CD8-positive, alpha-beta memory T cell (primary cell): Measurements from ENCODE around the gene SLC8B1. TPM values are rescaled to one million over a fixed set of nuclear protein-coding genes. Genes with fewer than 3 reads are reported as not detected.

Experiments
- CTCF ChIA-PET: fragments of 350-600 bp; sonication (Branson Sonifier 250); formaldehyde crosslinking; loops from one replicate; lab custom pipeline; 2021; ENCODE audit warnings: antibody characterized with exemption; lab: Charles Lee
- POLR2A ChIA-PET: fragments of 350-600 bp; sonication (Branson Sonifier 250); formaldehyde crosslinking; loops from one replicate; lab custom pipeline; 2021; ENCODE audit warnings: antibody characterized with exemption; lab: Charles Lee
- DNase-seq, 5 donors: peaks; one replicate each; pipeline versions ENCODE4 v3.0.0 to v3.0.0-alpha.2; 2020 to 2022; ENCODE audit warnings: mixed read lengths in 1 of 5
- H3K27ac ChIP-seq: one replicate; pipeline ENCODE4 v1.7.0; 2013; ENCODE audit warnings: low read depth, mild to moderate bottlenecking, low read length, moderate library complexity
- H3K27me3 ChIP-seq: 2 replicates; pipeline ENCODE4 v1.7.0; 2013; ENCODE audit warnings: low read length, mild to moderate bottlenecking; ENCODE audit not compliant: insufficient read depth, poor library complexity, severe bottlenecking
- H3K36me3 ChIP-seq: 2 replicates; pipeline ENCODE4 v1.7.0; 2013; ENCODE audit warnings: mild to moderate bottlenecking, low read length, moderate library complexity; ENCODE audit not compliant: insufficient read depth
- H3K4me1 ChIP-seq: 2 replicates; pipeline ENCODE4 v1.7.0; 2013; ENCODE audit warnings: mild to moderate bottlenecking, low read length, moderate library complexity; ENCODE audit not compliant: insufficient read depth
- H3K4me3 ChIP-seq: 2 replicates; pipeline ENCODE4 v1.7.0; 2013; ENCODE audit warnings: mild to moderate bottlenecking, low read length
- H3K9me3 ChIP-seq: 2 replicates; pipeline ENCODE4 v1.7.0; 2013; ENCODE audit warnings: mild to moderate bottlenecking, low read length
- H3K27ac Mint-ChIP-seq, 8 donors: one replicate each; pipeline ENCODE4 v1.8.0; 2020 to 2021; ENCODE audit warnings: mixed read lengths in 8 of 8, mild to moderate bottlenecking in 6 of 8, inconsistent platforms in 3 of 8, moderate library complexity in 3 of 8
- H3K27me3 Mint-ChIP-seq, 2 donors: one replicate each; pipeline ENCODE4 v1.8.0; 2020 to 2021; ENCODE audit warnings: mixed read lengths in 2 of 2, mild to moderate bottlenecking in 1 of 2, moderate library complexity in 1 of 2
- H3K36me3 Mint-ChIP-seq, 3 donors: one replicate each; pipeline ENCODE4 v1.8.0; 2020 to 2021; ENCODE audit warnings: mixed read lengths in 3 of 3, inconsistent platforms in 1 of 3, mild to moderate bottlenecking in 1 of 3
- H3K4me1 Mint-ChIP-seq, 3 donors: one replicate each; pipeline ENCODE4 v1.8.0; 2020 to 2021; ENCODE audit warnings: mixed read lengths in 3 of 3, inconsistent platforms in 1 of 3, mild to moderate bottlenecking in 1 of 3
- H3K4me3 Mint-ChIP-seq, 7 donors: one replicate each; pipeline ENCODE4 v1.8.0; 2020 to 2021; ENCODE audit warnings: mixed read lengths in 7 of 7, mild to moderate bottlenecking in 6 of 7, moderate library complexity in 4 of 7, inconsistent platforms in 2 of 7
- H3K9me3 Mint-ChIP-seq, 5 donors: one replicate each; pipeline ENCODE4 v1.8.0; 2020 to 2022; ENCODE audit warnings: mixed read lengths in 5 of 5, mild to moderate bottlenecking in 3 of 5, moderate library complexity in 2 of 5, inconsistent platforms in 1 of 5
- polyA plus RNA-seq: library from polyadenylated mRNA; unstranded; fragments of 300-500 nt; fragmentation: Illumina TruSeq; gene quantifications from one replicate; pipeline ENCODE4 v1.2.3, GENCODE V29; 2021
- total RNA-seq, 2 experiments: library from RNA; stranded (reverse); gene quantifications; one replicate each; pipeline ENCODE4 v1.2.3, GENCODE V29; 2021

The SLC8B1 gene
- total and polyA plus RNA-seq, 3 experiments from 2014 or later: 14.9 to 26.8 (median 16.8) TPM

DNA sequence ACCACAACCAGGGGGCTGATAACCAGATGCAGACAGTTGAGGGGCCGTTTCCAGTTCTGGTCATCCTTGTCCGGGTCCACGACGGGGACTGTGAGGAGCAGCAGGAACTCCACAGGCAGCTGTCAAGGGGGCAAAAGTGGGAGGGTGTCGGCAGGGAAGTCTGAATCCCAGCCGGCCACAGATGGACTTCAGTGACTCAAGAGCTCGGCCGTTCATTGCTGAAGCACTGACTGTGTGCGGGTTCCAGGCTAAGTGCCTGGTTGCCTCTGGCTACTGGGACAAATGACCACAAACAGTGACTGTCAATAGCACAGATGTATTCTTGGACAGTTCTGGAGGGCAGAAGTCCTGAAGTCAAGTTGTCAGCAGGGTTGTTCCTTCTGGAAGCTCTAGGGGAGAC, 19.6 kb downstream of the SLC8B1 start:
- no peaks in the 10 kb centered on the region for H3K27me3 Mint-ChIP-seq
- H3K27ac Mint-ChIP-seq: peak overlapping the region in 1 of 8 donors; percentile 21
- no peaks in the 10 kb centered on the region for H3K4me1 ChIP-seq
- peaks cover 17 to 89% (median 30%) of the 10 kb centered on the region in 3 donors for H3K36me3 Mint-ChIP-seq
- H3K36me3 ChIP-seq: peaks cover 34% of the 10 kb centered on the region
- H3K27ac ChIP-seq: no peak overlapping the region
- POLR2A ChIA-PET: no interaction called here
- CTCF ChIA-PET: no interaction called here
- no peaks in the 10 kb centered on the region for H3K9me3 ChIP-seq
- H3K9me3 Mint-ChIP-seq: no peaks in the 10 kb centered on the region
- H3K4me3 Mint-ChIP-seq: no peak overlapping the region
- H3K27me3 ChIP-seq: no peaks in the 10 kb centered on the region
- no peaks in the 10 kb centered on the region for H3K4me1 Mint-ChIP-seq
- DNase-seq: no peak
- no peak overlapping the region for H3K4me3 ChIP-seq

DNA sequence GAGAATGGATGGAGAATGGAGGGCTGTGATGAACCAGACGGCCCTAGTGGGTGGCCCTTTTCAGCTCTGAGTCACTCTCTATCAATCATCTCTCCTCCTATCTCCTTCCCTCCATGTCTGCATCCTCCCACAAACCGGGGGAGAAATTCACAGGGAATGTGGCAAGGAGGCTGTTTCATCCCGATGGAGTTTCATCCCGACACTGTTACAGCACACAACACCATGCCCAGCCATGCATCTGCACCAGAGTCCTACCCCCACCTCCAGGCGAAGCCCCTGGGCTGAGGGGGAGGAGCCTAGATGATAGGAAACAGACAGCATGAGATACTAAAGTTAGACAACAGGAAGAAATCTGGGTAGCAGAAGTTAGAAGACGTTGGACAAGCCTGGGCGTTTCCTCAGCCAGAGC, 20.8 kb downstream of the SLC8B1 start:
- H3K27ac Mint-ChIP-seq: peak overlapping the region in 3 of 8 donors; percentile 17 to 43 (median 41)

DNA sequence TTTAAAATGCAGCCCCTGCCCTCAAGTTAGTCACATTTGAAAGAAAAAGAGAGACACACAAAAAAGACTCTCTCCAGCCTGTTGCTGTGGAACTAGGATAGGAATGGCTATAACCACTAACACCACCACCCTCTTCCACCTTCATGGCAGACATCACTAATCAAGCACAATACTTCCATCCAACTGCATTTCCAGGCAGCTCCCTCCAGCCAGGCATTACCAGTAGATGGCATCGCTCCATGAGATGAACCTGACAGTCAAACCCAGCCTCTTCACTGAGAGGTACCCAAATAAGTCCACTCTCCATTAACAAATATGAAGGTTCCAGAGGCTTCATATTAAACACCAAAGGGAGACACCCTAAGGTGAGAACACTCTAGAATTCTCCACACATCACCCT, 24.4 kb downstream of the SLC8B1 start:
- no peak for DNase-seq
- Mint-ChIP-seq H3K4me3 (no peak overlapping the region), H3K27me3 (no peaks in the 10 kb centered on the region), H3K36me3 (peaks cover 7 to 81% (median 20%) of the 10 kb centered on the region in 3 donors), H3K9me3 (no peaks in the 10 kb centered on the region), H3K27ac (peak overlapping the region in 2 of 8 donors; percentile 12 to 25), H3K4me1 (no peaks in the 10 kb centered on the region)
- POLR2A ChIA-PET: no interaction called here
- peaks cover 4% of the 10 kb centered on the region for H3K36me3 ChIP-seq
- no peaks in the 10 kb centered on the region for H3K9me3 ChIP-seq
- no peak overlapping the region for H3K27ac ChIP-seq
- CTCF ChIA-PET: no interaction called here
- H3K27me3 ChIP-seq: no peaks in the 10 kb centered on the region
- H3K4me3 ChIP-seq: no peak overlapping the region
- no peaks in the 10 kb centered on the region for H3K4me1 ChIP-seq

More for the DNA sequence above, 20.8 kb downstream of the SLC8B1 start:
- H3K4me3 Mint-ChIP-seq: no peak overlapping the region
- ChIA-PET CTCF (no interaction called here), POLR2A (no interaction called here)
- Histone ChIP-seq H3K4me3 (no peak overlapping the region), H3K27me3 (no peaks in the 10 kb centered on the region), H3K9me3 (no peaks in the 10 kb centered on the region), H3K4me1 (no peaks in the 10 kb centered on the region), H3K36me3 (peaks cover 22% of the 10 kb centered on the region), H3K27ac (no peak overlapping the region)
- DNase-seq: no peak
- H3K4me1 Mint-ChIP-seq: no peaks in the 10 kb centered on the region
- peaks cover 12 to 89% (median 29%) of the 10 kb centered on the region in 3 donors for H3K36me3 Mint-ChIP-seq
- H3K27me3 Mint-ChIP-seq: no peaks in the 10 kb centered on the region
- no peaks in the 10 kb centered on the region for H3K9me3 Mint-ChIP-seq

DNA sequence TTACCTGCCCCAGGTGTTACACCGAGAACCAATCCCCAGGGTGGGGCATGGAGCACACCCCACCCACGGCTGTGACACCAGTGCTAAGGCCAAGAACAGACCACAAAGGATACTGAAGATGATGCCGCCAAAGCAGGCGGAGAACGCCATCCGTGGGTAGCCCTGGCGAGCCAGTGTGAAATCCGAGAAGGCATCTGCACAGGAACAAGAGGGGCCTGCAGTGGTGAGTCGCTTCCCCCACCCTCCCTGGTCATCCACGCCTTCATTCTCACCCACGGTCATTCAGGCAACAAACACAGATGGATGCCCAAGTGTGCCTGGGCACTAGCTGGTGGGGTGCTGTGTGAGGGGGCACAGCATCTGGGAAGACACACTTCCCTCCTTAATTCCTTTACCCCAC, 28.5 kb downstream of the SLC8B1 start:
- H3K27me3 ChIP-seq: no peaks in the 10 kb centered on the region
- peaks cover 6% of the 10 kb centered on the region for H3K4me1 ChIP-seq
- no peaks in the 10 kb centered on the region for H3K4me1 Mint-ChIP-seq
- POLR2A ChIA-PET: interaction anchor here (0.5 kb wide), 1 partner anchor 24 kb away, joined by 3 read pairs; no protein-coding TSS in a partner anchor
- H3K4me3 Mint-ChIP-seq: no peak overlapping the region
- H3K9me3 Mint-ChIP-seq: peaks cover 0 to 3% (median 0%) of the 10 kb centered on the region in 5 donors
- no peaks in the 10 kb centered on the region for H3K9me3 ChIP-seq
- CTCF ChIA-PET: no interaction called here
- no peaks in the 10 kb centered on the region for H3K27me3 Mint-ChIP-seq
- H3K36me3 Mint-ChIP-seq: peaks cover 7 to 82% (median 20%) of the 10 kb centered on the region in 3 donors
- no peak for DNase-seq
- no peak overlapping the region for H3K4me3 ChIP-seq
- H3K36me3 ChIP-seq: no peaks in the 10 kb centered on the region
- no peak overlapping the region for H3K27ac ChIP-seq
- H3K27ac Mint-ChIP-seq: no peak overlapping the region

DNA sequence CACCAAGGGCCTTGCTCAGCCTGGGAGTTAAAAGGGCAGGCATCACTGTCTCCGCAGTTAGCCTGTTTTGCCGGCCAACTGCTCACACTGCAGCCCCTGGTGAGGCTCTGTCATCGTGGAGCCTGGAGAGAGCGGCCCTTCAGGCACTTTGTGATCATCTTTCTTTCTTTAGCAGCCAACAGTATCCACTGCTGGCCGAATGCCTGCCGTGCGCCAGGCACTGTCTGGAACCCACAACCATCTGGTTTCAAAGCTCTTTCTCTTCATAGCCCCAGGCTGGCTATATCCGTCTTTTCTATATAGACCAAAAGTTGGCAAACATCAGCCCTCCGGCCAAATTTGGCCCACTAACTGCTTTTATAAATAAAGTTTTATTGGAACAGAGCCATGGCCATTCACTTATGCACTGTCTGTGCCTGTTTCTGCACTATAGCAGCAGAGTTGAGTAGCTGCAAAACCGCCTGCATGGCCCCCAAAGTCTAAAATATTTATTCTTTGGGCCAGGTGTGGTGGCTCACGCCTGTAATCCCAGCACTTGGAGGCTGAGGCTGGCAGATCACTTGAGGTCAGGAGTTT, 29.5 kb downstream of the SLC8B1 start:
- H3K4me1 ChIP-seq: peaks cover 6% of the 10 kb centered on the region
- no peak overlapping the region for H3K4me3 Mint-ChIP-seq
- H3K4me3 ChIP-seq: no peak overlapping the region
- no peak for DNase-seq
- POLR2A ChIA-PET: no interaction called here
- CTCF ChIA-PET: no interaction called here
- H3K9me3 ChIP-seq: no peaks in the 10 kb centered on the region
- H3K27ac ChIP-seq: no peak overlapping the region
- H3K36me3 ChIP-seq: no peaks in the 10 kb centered on the region
- H3K36me3 Mint-ChIP-seq: peaks cover 7 to 78% (median 15%) of the 10 kb centered on the region in 3 donors
- H3K9me3 Mint-ChIP-seq: peaks cover 0 to 3% (median 0%) of the 10 kb centered on the region in 5 donors
- H3K27ac Mint-ChIP-seq: no peak overlapping the region
- no peaks in the 10 kb centered on the region for H3K27me3 Mint-ChIP-seq
- H3K4me1 Mint-ChIP-seq: no peaks in the 10 kb centered on the region
- H3K27me3 ChIP-seq: no peaks in the 10 kb centered on the region

DNA sequence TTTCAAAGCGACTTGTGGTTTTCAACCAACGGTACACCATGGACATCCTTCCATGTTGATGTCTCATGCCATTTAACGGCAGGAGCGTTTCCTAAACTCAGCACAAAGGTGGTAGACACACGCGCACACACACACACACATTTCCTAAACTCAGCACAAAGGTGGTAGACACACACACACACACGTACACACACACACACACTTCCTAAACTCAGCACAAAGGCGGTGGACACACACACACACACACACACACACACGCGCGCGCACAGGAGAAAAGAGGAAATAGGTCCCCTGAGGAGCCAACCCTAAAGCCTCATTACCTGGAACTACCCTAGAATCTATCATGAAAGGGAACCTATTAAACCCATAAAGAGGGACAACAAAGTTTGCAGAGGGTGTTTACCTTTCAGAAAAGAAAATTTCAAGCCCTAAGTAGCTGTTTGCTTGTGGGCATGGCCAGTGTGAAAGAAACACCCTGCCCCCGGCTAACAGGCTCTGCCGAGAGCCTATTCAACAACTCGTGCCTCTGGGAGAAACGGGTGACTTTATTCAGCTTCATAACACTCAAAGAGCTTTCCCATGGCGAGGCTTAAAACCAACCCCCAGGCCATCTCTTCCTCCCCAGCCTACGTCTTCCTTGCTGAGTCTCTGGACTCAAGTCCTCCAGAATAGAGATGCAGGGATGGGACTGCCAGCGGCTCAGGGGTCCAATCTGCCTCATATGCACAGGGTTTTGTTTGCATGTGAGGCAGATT, 31.8 kb downstream of the SLC8B1 start:
- H3K27me3 Mint-ChIP-seq: no peaks in the 10 kb centered on the region
- ChIA-PET POLR2A (no interaction called here), CTCF (no interaction called here)
- H3K27ac ChIP-seq: no peak overlapping the region
- H3K9me3 ChIP-seq: no peaks in the 10 kb centered on the region
- H3K36me3 ChIP-seq: no peaks in the 10 kb centered on the region
- H3K36me3 Mint-ChIP-seq: peaks cover 7 to 75% (median 12%) of the 10 kb centered on the region in 3 donors
- no peak for DNase-seq
- H3K27me3 ChIP-seq: no peaks in the 10 kb centered on the region
- H3K27ac Mint-ChIP-seq: peak overlapping the region in 2 of 8 donors; percentile 7 to 9
- peaks cover 6% of the 10 kb centered on the region for H3K4me1 ChIP-seq
- no peak overlapping the region for H3K4me3 Mint-ChIP-seq
- peaks cover 0 to 3% (median 0%) of the 10 kb centered on the region in 5 donors for H3K9me3 Mint-ChIP-seq
- H3K4me1 Mint-ChIP-seq: no peaks in the 10 kb centered on the region
- H3K4me3 ChIP-seq: no peak overlapping the region

DNA sequence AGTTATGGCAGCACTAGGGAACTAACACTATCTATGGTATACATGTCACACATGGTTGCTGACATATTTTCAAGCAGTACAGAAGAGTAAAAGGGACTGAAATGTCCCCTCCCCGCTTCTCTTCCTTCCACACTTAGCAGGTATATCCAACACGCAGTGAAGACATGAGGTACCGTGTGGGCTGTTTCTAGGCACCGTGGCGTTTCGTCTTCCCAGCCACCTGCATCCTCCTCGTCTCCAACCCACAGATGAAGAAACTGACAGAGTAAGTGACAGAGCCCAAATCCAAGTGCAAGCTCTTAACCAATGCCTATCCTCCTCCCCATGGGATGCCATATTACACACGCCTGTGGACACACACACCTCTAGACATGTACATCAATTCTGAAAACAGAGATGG, 32.4 kb downstream of the SLC8B1 start:
- Mint-ChIP-seq H3K4me1 (no peaks in the 10 kb centered on the region), H3K27ac (peak overlapping the region in 3 of 8 donors; percentile 42 to 87 (median 49)), H3K9me3 (peaks cover 0 to 3% (median 0%) of the 10 kb centered on the region in 5 donors), H3K27me3 (no peaks in the 10 kb centered on the region), H3K4me3 (no peak overlapping the region), H3K36me3 (peaks cover 7 to 73% (median 10%) of the 10 kb centered on the region in 3 donors)
- Histone ChIP-seq H3K4me1 (peaks cover 6% of the 10 kb centered on the region), H3K4me3 (no peak overlapping the region), H3K36me3 (no peaks in the 10 kb centered on the region), H3K27ac (no peak overlapping the region), H3K9me3 (no peaks in the 10 kb centered on the region), H3K27me3 (no peaks in the 10 kb centered on the region)
- POLR2A ChIA-PET: no interaction called here
- CTCF ChIA-PET: no interaction called here
- DNase-seq: no peak

DNA sequence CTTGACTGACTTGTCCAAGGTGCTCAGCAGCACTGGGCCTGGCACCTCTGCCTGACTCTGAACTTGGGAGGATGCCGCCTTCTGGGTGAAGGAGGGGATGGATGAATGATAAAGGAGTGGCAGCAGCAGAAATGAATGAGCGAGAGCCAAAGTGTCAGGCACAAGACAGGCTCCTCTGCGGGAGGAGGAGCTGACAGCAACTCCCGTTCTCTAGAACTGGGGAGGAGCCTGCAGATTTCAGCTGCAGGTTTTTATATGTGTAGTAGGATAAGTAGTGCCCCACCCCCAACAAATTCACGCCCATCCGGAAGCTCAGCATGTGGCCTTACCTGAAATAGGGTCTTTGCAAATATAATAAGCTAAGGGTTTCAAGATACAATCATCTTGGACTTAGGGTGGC, 33.1 kb downstream of the SLC8B1 start:
- Mint-ChIP-seq H3K27ac (peak overlapping the region in 1 of 8 donors; percentile 87), H3K36me3 (peaks cover 7 to 71% (median 10%) of the 10 kb centered on the region in 3 donors), H3K9me3 (peaks cover 0 to 3% (median 0%) of the 10 kb centered on the region in 5 donors), H3K4me1 (no peaks in the 10 kb centered on the region), H3K27me3 (no peaks in the 10 kb centered on the region), H3K4me3 (no peak overlapping the region)
- H3K4me1 ChIP-seq: peaks cover 6% of the 10 kb centered on the region
- no peak overlapping the region for H3K27ac ChIP-seq
- H3K36me3 ChIP-seq: no peaks in the 10 kb centered on the region
- CTCF ChIA-PET: no interaction called here
- no peaks in the 10 kb centered on the region for H3K27me3 ChIP-seq
- no peaks in the 10 kb centered on the region for H3K9me3 ChIP-seq
- POLR2A ChIA-PET: interaction anchor here (0.7 kb wide), 1 partner anchor 1564 kb away, joined by 8 read pairs; no protein-coding TSS in a partner anchor
- no peak for DNase-seq
- no peak overlapping the region for H3K4me3 ChIP-seq
